ENCODE measurements around the gene PCSK9.
"Not testable (repeated sequence)": the region's sequence is repeated elsewhere in the genome, so short reads cannot be mapped to it uniquely, and the experiment has no call there.

The PCSK9 gene

DNA sequence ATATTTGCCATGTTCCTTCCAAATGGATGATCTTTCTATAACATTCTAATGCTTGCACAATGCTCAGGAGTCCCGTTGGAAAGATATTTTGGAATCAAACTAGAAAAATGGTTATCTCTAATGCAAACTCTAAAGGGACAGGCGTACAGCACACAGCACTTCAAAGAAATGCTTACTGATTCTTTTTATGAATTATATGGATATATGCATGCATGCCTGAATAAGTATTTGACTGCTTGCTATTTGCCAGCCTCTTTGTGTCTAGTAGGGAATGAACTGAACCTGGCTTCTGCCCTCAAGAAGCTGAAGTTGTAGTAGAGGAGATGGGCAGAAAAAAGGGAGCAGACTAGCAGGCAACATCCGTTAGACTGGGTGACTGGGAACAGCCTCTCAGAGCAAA, 48.1 kb downstream of the PCSK9 start:
- no peak overlapping the region for H3K27ac Mint-ChIP-seq
- peaks cover 13% of the 10 kb centered on the region for H3K4me1 Mint-ChIP-seq
- DNase-seq (no peak), ATAC-seq (no peak)
- H3K36me3 Mint-ChIP-seq (ENCODE audit: low read depth): peaks cover 62% of the 10 kb centered on the region
- no peaks in the 10 kb centered on the region for H3K9me3 Mint-ChIP-seq
- no peak overlapping the region for H3K4me3 Mint-ChIP-seq
- no peaks in the 10 kb centered on the region for H3K27me3 Mint-ChIP-seq

DNA sequence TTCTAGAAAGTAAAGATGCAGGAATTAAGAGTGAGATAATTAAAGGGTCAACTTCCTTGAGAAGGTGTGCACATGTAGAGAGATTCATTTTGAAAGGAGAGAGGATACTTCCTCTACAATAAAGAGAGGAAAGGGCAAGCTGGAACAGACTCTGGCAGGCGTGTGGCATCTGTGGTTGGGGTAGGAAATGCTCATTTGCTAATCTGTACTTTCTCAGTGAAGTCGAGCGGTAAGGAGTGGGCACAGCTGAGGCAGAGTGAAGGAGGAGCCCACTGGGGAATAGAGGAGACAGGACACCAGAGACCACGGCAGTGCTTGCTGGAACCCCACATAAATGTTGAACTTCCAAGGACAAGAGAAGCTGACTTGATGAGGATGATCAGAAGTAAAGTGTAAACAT, 49.1 kb downstream of the PCSK9 start:
- H3K36me3 Mint-ChIP-seq (ENCODE audit: low read depth): peaks cover 62% of the 10 kb centered on the region

DNA sequence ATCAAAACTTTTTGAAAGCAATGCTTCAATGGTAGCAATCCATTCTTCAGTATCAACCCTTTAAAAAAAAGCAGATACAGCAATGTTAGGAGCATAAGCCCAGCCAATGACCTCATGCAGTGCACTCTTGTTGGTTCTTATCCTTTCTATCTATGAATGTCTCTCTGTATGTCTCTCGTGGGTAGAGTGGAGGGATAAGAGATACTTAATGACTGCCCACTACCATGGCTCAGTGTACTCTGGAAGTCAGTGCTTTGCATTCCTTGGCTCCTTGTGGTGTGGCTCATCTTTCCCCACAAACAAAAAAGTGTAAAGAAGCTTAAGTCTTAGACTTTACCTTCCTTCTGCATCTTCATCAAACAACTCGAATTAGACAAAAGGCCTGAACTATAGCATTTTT, 50.3 kb downstream of the PCSK9 start:
- H3K4me3 Mint-ChIP-seq: no peak overlapping the region
- H3K27me3 Mint-ChIP-seq: no peaks in the 10 kb centered on the region
- peaks cover 13% of the 10 kb centered on the region for H3K4me1 Mint-ChIP-seq
- no peaks in the 10 kb centered on the region for H3K9me3 Mint-ChIP-seq
- peaks cover 62% of the 10 kb centered on the region for H3K36me3 Mint-ChIP-seq (ENCODE audit: low read depth)
- DNase-seq: no peak
- peak overlapping the region; percentile 1 for H3K27ac Mint-ChIP-seq
- no peak for ATAC-seq

More for the DNA sequence above, 49.1 kb downstream of the PCSK9 start:
- H3K9me3 Mint-ChIP-seq: no peaks in the 10 kb centered on the region
- no peaks in the 10 kb centered on the region for H3K27me3 Mint-ChIP-seq
- no peak for DNase-seq
- ATAC-seq: peak; percentile 83
- H3K4me3 Mint-ChIP-seq: no peak overlapping the region
- peaks cover 13% of the 10 kb centered on the region for H3K4me1 Mint-ChIP-seq
- peak overlapping the region; percentile 52 for H3K27ac Mint-ChIP-seq

- Mint-ChIP-seq H3K4me3 (no peak overlapping the region), H3K9me3 (no peaks in the 10 kb centered on the region), H3K27me3 (no peaks in the 10 kb centered on the region), H3K4me1 (peaks cover 13% of the 10 kb centered on the region), H3K27ac (no peak overlapping the region), H3K36me3 (ENCODE audit: low read depth) (peaks cover 70% of the 10 kb centered on the region)
- DNase-seq (no peak), ATAC-seq (no peak)
Observed at GRCh38 chr1:55092475-55092874, 53.1 kb downstream of the PCSK9 start.

- peaks cover 71% of the 10 kb centered on the region for H3K36me3 Mint-ChIP-seq (ENCODE audit: low read depth)
- no peak overlapping the region for H3K27ac Mint-ChIP-seq
- no peaks in the 10 kb centered on the region for H3K9me3 Mint-ChIP-seq
- H3K4me1 Mint-ChIP-seq: peaks cover 2% of the 10 kb centered on the region
- no peaks in the 10 kb centered on the region for H3K27me3 Mint-ChIP-seq
- no peak overlapping the region for H3K4me3 Mint-ChIP-seq
- ATAC-seq: no peak
- no peak for DNase-seq
Observed at GRCh38 chr1:55095095-55095494, 55.7 kb downstream of the PCSK9 start.

- H3K4me3 Mint-ChIP-seq: no peak overlapping the region
- no peaks in the 10 kb centered on the region for H3K27me3 Mint-ChIP-seq
- ATAC-seq: no peak
- no peaks in the 10 kb centered on the region for H3K9me3 Mint-ChIP-seq
- no peak for DNase-seq
- no peak overlapping the region for H3K27ac Mint-ChIP-seq
- no peaks in the 10 kb centered on the region for H3K4me1 Mint-ChIP-seq
- peaks cover 44% of the 10 kb centered on the region for H3K36me3 Mint-ChIP-seq (ENCODE audit: low read depth)
Observed at GRCh38 chr1:55103891-55104290, 64.5 kb downstream of the PCSK9 start.

- H3K9me3 Mint-ChIP-seq: no peaks in the 10 kb centered on the region
- H3K27me3 Mint-ChIP-seq: no peaks in the 10 kb centered on the region
- DNase-seq (no peak), ATAC-seq (no peak)
- H3K4me3 Mint-ChIP-seq: no peak overlapping the region
- H3K4me1 Mint-ChIP-seq: no peaks in the 10 kb centered on the region
- H3K36me3 Mint-ChIP-seq (ENCODE audit: low read depth): peaks cover 47% of the 10 kb centered on the region
- no peak overlapping the region for H3K27ac Mint-ChIP-seq
Observed at GRCh38 chr1:55107101-55107500, 67.8 kb downstream of the PCSK9 start.

- H3K36me3 Mint-ChIP-seq (ENCODE audit: low read depth): peaks cover 55% of the 10 kb centered on the region
- not testable (repeated sequence) for H3K4me3 Mint-ChIP-seq, H3K27ac Mint-ChIP-seq, ATAC-seq, H3K4me1 Mint-ChIP-seq, DNase-seq, H3K27me3 Mint-ChIP-seq, H3K9me3 Mint-ChIP-seq
Observed at GRCh38 chr1:55109005-55109404, 69.7 kb downstream of the PCSK9 start.
